SK-N-SH (cell line): ENCODE results near the gene ANKK1.

ENCODE experiments used
- CTCF ChIP-seq: fragments of 200-600 bp; sonication (generic); IDR thresholded peaks from 2 replicates; pipeline ENCODE4 v1.6.1; 2017; ENCODE audit warnings: antibody characterized with exemption, mild to moderate bottlenecking, moderate library complexity
- EP300 ChIP-seq, 2 experiments: IDR thresholded peaks; 2 replicates each; pipeline versions ENCODE4 v1.4.0 to v1.6.1; 2012; ENCODE audit warnings: borderline replicate concordance in 1 of 2, low read depth in 1 of 2, low read length in 1 of 2
- MAX ChIP-seq: IDR thresholded peaks from 2 replicates; pipeline ENCODE4 v1.4.0; 2012; ENCODE audit warnings: low read depth
- POLR2AphosphoS5 ChIP-seq: IDR thresholded peaks from 2 replicates; pipeline ENCODE4 v1.6.1; 2012; ENCODE audit warnings: low read depth, low read length
- RAD21 ChIP-seq: IDR thresholded peaks from 2 replicates; pipeline ENCODE4 v1.6.1; 2012; ENCODE audit warnings: mild to moderate bottlenecking, low read length
- RCOR1 ChIP-seq: fragments of 150-350 bp; IDR thresholded peaks from 2 replicates; pipeline ENCODE4 v1.6.1; 2017; ENCODE audit warnings: antibody characterized with exemption, low read length
- REST ChIP-seq: IDR thresholded peaks from 2 replicates; pipeline ENCODE4 v1.6.1; 2012; ENCODE audit warnings: mild to moderate bottlenecking, low read depth, low read length, moderate library complexity
- SIN3A ChIP-seq: IDR thresholded peaks from 2 replicates; pipeline ENCODE4 v1.6.1; 2012; ENCODE audit warnings: low read depth, mild to moderate bottlenecking, low read length, moderate library complexity, borderline replicate concordance
- SMC3 ChIP-seq: IDR thresholded peaks from 2 replicates; pipeline ENCODE4 v1.6.1; 2012; ENCODE audit warnings: low read depth, low read length, improper control_type of control experiment
- YY1 ChIP-seq: IDR thresholded peaks from 2 replicates; pipeline ENCODE4 v1.4.0; 2012; ENCODE audit warnings: low read depth, mild to moderate bottlenecking

GRCh38 chr11:113436672-113437252 lies 49.2 kb downstream of the ANKK1 start:
- no peak for TF ChIP-seq YY1
- TF ChIP-seq CTCF: no peak
- TF ChIP-seq POLR2AphosphoS5: no peak
- no peak for TF ChIP-seq RCOR1
- TF ChIP-seq MAX: no peak
- peak in 1 of 2 experiments; percentile 75; a peak in 1 of 4 replicates for TF ChIP-seq EP300 (IDR thresholded peaks at IDR 0.05; ENCODE audit: borderline replicate concordance in 1 of 2, low read depth in 1 of 2, low read length in 1 of 2)
- TF ChIP-seq SMC3: peak; percentile 20; the same call in 1 of the 2 replicates
- TF ChIP-seq REST: no peak
- no peak for TF ChIP-seq SIN3A
- peak; percentile 27; the same call in 1 of the 2 replicates for TF ChIP-seq RAD21
